ENCODE results near the gene MCF2L.
"Not testable (repeated sequence)": the region's sequence is repeated elsewhere in the genome, so short reads cannot be mapped to it uniquely, and the experiment has no call there.

The MCF2L gene

DNA sequence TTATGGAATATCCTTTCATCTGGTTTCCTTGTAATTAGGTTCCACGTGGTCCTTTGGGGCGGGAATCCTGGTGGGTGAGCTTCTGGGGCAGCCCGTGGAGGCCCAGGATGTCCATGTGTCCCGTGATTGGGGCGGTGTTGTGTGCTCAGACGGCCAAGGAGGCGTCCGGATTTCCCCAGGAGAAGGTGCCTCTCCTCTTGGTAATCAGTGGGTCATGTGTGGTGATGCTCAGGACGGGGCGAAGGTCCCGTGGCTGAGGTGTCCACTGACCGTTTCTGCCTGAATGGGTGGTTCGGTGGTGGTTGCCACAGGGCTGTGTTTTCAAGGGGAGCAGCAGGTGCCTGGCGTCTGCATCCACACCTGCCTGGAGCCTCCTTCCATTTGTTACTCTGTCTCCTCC, 84.4 kb downstream of the MCF2L start:
- DNase-seq: no peak

DNA sequence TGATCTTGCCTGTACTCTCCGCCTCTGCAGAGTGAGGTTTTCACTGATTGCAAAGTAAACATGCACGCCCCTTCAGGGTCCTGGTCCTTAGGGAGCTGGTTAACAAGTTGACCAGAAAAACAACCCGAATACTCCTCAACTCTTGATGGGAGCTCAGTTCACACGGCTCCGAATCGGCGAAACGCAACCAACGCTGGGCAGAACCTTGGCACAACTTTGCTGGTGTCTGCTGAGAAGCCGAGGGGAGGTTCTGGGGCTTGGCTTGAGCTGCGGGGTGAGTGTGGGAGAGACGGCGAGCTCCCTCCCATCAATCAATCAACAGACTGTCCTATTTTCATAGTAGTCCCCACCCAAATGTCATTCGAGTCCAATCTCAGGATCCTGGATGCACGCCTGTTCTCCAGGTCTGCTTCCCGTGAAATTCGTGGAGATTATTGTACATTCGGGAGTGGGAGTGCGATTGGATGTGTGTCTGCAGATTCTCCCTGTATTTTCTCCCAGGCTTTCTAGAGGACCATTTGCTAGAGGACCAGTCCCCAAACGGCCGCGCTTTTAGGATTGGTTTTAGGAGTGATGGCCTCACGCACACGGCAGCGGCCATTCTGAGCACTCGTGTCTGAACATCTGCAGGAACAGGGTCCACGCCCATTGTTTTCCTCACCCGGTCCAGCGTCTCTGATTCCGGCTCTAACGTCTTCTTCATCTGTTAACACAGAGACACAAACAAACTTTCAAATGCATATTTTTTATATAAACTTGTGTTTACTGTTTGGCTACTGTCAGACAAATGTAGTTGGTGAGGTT, 85.0 kb downstream of the MCF2L start:
- no peak for DNase-seq

- no peak for DNase-seq
Observed at GRCh38 chr13:113057084-113057483, 88.1 kb downstream of the MCF2L start.

DNA sequence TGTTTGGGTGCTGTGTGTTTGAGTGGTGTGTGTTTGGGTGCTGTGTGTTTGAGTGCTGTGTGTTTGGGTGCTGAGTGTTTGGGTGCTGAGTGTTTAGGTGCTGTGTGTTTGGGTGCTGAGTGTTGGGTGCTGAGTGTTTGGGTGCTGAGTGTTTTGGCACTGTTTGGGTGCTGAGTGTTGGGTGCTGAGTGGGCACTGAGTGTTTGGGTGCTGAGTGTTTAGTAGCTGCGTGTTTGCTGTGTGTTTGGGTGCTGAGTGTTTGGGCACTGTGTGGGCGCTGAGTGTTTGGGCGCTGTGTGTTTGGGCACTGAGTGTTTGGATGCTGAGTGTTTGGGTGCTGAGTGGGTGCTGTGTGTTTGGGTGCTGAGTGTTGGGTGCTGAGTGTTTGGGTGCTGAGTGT, 88.5 kb downstream of the MCF2L start:
- DNase-seq: not testable (repeated sequence)

DNA sequence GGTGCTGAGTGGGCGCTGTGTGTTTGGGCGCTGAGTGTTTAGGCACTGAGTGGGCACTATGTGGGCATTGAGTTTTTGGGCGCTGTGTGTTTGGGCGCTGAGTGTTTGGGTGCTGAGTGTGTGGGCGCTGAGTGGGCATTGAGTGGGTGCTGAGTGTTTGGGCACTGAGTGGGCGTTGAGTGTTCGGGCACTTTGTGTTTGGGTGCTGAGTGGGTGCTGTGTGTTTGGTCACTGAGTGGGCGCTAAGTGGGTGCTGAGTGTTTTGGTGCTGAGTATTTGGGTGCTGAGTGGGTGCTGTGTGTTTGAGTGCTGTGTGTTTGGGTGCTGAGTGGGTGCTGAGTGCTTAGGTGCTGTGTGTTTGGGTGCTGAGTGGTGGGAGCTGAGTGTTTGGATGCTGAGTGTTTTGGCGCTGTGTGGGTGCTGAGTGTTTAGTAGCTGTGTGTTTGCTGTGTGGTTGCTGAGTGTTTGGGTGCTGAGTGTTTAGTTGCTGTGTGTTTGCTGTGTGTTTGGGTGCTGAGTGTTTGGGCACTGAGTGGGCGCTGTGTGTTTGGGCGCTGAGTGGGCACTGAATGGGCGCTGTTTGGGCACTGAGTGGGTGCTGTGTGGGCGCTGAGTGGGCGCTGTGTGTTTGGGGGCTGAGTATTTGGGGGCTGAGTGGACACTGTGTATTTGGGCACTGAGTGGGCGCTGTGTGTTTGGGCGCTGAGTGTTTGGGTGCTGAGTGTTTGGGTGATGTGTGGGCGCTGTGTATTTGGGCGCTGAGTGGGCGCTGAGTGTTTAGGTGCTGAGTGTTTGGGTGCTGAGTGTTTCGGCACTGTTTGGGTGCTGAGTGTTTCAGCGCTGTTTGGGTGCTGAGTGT, 89.3 kb downstream of the MCF2L start:
- no peak for DNase-seq

GRCh38 chr13:113058988-113059850, 90.2 kb downstream of the MCF2L start:
- DNase-seq: no peak

DNA sequence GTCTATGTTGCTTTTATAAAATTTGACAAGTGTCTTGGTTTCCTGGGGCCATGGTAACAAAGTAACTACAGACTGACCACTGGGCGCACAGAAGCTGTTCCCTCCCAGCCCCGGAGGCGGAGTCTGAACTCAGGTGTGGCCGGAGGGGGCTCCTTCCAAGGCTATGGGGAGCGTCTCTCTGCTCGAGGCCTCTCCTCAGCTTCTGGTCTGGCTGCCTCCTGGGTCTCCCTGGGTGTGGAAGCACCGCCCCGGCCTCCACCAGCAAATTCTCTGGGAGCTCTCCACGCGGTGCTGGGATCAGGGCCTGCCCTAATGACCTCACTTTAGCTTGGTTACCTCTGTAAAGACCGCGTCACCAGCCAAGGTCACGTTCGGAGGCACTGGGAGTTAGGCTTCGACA, 90.9 kb downstream of the MCF2L start:
- DNase-seq: no peak

DNA sequence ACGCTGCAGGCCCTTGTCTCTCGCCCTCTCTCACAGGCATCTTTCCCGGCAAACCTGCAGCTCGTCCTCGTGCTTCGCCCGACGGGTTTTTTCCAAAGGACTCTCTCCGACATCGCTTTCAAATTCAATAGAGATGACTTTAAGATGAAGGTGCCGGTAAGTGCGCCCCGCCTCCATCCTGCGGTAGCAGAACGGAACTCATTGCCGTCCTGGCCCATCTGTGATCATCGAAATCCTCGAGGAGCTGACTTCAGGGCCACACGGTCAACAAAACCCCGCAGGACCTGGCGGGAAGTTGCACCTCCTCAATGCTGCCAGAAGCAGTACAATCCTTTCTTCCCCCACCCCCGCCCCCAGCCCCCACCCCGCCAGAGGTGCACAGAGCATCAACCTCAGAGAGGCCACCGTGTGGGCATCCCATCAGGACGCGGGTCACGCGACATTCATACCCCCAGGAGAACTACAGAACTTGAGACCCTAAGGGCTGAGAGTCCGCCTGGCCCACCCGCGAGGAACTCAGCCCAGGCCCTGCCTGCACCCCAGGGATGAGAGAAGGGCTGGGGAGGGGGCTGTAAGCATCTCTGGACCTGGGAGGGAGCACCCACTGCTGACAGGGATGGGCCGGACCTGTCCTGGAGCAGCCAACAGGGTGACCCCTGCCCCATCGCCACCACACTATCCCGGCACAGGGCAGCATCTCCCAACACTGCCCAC, 91.7 kb downstream of the MCF2L start:
- DNase-seq: no peak

DNA sequence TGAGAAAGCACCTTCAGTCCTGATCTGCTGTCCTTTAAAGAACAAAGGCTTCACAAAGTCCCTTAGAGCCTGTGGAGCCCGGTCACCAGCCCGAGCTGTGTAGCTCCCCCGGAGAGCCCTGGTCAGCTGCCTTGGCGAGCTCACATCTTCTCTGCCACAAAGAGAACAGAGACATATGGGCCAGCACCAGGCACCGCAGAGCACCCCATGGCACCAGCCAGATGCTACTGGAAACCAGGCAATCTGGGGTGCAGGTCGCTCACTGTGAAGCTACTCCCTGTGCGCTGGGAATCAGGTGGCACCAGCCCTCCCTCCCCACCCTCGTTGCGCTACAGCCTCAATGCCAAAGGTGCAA, 92.2 kb downstream of the MCF2L start:
- no peak for DNase-seq

GRCh38 chr13:113061796-113062425, 92.9 kb downstream of the MCF2L start:
- no peak for DNase-seq

- DNase-seq: no peak
Observed at GRCh38 chr13:113062691-113063090, 93.7 kb downstream of the MCF2L start.

DNA sequence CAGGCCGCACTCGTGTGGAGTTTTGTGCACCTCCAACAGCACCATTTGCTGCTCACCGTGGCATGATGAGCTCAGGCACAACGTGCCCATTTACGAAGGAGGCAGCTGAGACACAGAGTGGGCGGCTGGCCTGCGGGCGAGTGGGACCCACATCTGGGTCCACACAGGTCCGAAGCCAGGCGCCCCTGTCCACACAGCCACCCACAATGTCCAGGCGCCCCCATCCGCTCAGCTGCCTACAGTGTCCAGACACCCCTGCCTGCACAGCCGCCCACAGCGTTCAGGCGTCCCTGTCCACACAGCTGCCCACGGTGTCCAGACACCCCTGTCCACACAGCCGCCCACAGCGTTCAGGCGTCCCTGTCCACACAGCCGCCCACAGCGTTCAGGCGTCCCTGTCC, 94.1 kb downstream of the MCF2L start:
- no peak for DNase-seq

- DNase-seq: no peak
Observed at GRCh38 chr13:113064000-113064533, 95.1 kb downstream of the MCF2L start.

DNA sequence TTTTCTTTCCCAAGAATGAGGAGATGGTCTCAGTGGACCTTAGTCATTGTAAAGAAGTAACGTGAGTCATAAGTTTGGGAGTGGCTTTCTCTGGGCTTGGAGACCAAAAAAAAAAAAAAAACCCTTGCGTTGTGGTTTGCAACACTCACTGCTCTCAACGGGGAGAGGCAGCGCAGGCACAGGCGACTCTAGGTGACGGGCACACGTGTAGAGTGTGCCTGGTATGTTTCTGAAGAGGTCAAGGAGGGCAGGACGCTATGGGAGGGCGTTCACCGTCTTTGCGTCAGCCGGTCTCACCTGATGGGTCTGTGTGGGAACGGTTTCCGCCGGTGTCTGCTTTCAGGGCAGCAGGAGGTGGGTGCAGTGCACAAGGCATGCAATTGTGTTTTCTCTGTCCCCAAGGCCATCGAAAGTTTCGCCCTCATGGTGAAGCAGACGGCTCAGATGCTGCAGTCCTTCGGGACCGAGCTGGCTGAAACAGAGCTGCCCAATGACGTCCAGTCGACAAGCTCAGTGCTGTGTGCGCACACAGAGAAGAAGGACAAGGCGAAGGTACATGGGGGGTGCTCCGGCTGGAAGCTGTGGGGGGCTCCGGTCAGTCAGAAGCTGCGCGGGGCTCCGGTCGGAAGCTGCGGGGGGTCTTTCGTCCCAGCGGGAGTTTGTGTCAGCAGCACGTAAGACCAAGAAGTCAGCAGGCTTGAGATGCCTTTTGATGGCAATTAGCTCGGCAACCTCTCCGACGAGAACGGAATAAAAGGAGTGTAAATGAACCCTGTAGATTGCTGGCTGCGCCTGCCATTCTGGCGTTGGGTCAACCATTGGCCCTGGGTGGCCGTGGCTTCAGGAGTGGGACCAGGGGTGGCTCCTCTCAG, 95.8 kb downstream of the MCF2L start:
- DNase-seq: no peak

DNA sequence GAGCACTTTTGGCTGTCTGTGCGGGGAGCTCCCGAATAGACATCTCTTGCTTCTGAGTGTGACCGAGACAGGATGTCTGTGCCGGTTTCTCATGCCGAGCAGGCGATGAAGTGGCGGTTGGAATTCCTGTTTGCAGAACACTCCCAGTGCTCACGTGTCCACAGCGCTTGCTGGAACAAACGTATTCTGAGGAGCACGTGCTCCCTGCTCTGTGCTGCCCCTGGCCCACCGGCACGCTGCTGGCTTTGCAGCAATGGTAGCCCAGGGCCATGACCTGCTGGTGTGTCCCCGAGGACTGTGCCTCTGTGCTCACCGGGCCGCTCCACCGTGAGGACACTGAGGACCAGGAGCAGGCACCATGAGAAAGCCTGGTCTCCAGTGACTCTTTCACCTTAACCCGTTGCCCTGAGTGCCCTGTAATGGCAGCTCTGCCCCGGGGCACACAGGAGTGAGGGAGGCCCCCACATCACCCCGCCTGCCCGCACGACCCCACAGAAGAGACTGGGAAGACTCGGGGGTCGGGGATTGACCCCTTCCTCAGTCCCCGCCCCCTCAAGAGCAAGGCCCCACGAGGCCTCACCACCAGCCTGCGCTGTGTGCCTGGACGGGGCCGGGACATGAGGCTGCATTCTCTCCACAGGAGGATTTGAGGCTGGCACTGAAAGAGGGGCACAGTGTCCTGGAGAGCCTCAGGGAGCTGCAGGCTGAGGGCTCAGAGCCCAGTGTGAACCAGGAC, 96.6 kb downstream of the MCF2L start:
- DNase-seq: no peak

- DNase-seq: no peak
Observed at GRCh38 chr13:113066142-113066455, 97.1 kb downstream of the MCF2L start.

GRCh38 chr13:113066746-113067145, 97.7 kb downstream of the MCF2L start:
- no peak for DNase-seq

DNA sequence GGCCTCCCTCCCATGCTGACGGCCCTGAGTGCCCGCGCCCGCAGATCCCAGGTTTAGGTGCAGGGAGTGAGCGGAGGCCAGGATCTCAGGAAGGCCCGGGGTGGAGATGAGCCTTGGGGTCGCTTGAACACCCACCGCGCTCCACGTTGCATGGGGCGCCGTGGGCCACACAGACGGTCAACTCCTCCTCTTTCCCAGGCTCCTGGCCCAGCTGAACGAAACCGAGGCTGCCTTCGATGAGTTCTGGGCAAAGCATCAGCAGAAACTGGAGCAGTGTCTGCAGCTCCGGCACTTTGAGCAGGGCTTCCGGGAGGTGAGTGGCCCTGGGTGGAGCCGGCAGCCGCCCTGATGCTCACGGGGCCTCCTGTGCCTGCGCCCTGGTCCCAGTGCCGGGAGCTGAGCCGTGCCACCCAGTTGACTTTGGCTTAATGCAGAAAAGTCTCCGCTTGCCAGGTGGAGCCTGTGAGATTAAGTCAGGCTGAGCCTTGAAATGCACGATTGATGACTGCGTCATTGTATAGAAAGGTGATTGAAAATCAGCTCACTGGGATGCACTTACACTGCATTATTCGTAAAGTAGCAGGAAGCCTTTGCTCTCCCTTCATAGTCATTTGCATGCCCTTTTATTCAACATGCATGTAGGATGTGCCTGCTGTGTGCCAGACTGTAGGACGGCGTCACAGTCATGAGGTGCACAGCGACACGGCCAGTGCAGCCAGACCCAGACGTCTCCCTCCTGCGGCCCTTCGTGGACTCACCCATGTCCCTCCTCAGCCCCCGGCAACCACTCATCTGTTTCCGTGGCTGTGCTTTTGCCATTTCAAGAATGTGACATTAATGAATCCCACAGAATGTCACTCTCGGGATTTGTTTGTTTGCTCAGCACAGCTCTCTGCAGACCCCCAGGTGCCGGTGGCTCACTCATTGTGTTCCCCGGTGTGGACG, 101.1 kb downstream of the MCF2L start:
- DNase-seq: no peak

- DNase-seq: no peak
Observed at GRCh38 chr13:113070855-113071254, 101.8 kb downstream of the MCF2L start.
